Melanocyte of skin (primary cell): ENCODE results near the gene DQX1. TPM values are rescaled to one million over a fixed set of nuclear protein-coding genes. Genes with fewer than 3 reads are reported as not detected.

Experiments used
- total RNA-seq, 2 donors: library from RNA; depleted of rRNA; stranded (reverse); fragments of >200 nt; gene quantifications; 2 replicates each; pipeline ENCODE4 v1.2.3, GENCODE V29; 2012

Gene DQX1, protein sequence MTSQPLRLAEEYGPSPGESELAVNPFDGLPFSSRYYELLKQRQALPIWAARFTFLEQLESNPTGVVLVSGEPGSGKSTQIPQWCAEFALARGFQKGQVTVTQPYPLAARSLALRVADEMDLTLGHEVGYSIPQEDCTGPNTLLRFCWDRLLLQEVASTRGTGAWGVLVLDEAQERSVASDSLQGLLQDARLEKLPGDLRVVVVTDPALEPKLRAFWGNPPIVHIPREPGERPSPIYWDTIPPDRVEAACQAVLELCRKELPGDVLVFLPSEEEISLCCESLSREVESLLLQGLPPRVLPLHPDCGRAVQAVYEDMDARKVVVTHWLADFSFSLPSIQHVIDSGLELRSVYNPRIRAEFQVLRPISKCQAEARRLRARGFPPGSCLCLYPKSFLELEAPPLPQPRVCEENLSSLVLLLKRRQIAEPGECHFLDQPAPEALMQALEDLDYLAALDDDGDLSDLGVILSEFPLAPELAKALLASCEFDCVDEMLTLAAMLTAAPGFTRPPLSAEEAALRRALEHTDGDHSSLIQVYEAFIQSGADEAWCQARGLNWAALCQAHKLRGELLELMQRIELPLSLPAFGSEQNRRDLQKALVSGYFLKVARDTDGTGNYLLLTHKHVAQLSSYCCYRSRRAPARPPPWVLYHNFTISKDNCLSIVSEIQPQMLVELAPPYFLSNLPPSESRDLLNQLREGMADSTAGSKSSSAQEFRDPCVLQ
- total RNA-seq, result under 1 TPM in 1 of 2 donors, not detected in 1; 0.33 TPM

GRCh38 chr2:74525717-74526648, at the start of gene DQX1:
DQX1 (minus strand) TSS chr2:74526231; CDS start chr2:74525729, 502 bp downstream.

DNA sequence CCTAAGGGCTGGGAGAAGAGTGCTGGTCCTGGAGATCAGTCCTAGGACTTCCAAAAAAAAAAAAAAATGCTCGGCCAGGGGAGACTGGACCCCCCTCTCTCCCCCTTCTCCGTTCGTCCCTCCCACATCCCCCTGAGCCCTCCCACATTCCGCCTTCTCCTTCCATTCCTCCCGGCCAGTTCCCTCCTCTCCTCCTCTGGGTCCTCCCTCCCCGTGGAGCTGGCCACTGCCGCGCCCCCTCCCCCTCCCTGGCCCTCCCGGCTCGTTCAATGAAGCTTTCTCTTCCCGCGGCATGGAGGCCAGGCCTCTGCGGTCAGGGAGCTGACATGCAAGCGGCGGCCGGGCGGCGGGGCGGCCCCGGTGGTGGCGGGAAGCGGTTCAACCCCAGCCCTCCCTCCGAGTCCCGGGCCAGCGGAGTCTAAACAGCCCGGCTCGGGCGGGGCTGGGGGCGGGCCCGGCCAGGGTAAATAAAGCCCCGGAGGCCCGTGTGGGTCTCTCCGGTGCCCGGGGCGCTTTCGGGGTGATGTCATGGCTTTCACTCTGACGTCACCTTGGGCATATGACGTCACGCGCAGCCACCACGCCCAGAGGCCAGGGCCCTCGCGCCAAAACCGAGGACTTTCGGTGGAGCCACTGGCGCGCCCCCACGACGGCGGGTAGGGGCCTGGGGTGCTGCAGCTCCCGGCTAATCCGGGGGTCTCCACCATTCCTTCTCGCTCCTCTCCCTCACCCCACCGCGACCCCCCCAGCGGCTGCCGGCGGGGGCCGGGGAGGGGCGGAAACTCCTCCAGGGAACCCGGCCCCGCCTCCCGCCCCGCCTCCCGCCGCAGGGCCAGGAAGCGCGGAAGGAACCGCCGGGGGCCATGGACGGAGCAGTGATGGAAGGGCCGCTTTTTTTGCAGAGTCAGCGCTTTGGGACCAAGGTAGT, 28.1 kb upstream of the DQX1 start, which contains the start of the genes DOK1 and LOXL3:
DOK1 (plus strand) TSS at position 829 of the 928 bp plus-strand sequence; CDS start at position 864, 35 bp downstream.
LOXL3 (minus strand) TSS at position 51 of the 928 bp plus-strand sequence. CDS start 1,308 bp downstream, outside the sequence.

GRCh38 chr2:74529357-74530238, 3.6 kb upstream of the DQX1 start, which contains the start of the genes AUP1 and HTRA2:
AUP1 (minus strand) TSS chr2:74529706; CDS start chr2:74529629, 77 bp downstream.
HTRA2 (plus strand) TSS chr2:74529933; CDS start chr2:74530007, 74 bp downstream.

DNA sequence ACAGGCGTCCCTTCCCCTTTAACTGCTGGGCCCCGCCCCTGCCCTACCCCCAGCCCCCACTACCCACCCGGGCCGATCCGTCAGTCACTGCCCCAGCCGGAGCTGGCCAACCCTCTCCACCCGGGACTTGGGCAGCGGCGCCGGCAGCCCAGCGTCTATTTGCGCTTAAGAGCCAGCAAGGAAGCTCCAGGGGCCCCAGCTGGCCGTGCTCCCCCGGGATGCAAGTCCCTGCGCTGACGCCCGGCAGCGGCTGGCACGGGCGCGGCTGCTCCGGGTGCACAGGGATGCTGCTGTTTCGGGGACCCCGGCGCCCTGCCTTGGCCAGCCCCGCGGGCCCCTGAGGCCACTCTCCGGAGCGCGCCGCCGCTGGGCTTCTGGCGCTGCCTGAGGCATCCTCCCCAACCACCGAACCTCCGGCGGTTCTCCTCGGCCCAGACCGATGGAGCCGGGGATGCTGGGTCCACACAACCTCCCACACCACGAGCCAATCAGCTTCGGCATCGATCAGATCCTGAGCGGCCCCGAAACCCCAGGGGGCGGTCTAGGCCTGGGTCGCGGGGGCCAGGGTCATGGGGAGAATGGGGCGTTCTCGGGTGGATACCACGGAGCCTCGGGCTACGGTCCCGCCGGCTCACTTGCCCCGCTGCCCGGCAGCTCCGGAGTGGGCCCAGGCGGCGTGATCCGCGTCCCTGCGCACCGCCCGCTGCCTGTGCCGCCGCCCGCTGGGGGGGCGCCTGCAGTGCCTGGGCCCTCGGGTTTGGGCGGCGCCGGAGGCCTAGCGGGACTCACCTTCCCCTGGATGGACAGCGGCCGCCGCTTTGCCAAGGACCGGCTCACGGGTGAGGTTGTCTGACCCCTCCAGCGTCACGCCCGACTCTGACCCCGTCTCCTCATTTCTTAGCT, 11.4 kb downstream of the DQX1 start, which contains the start of gene TLX2:
TLX2 (plus strand) TSS at position 83 of the 903 bp plus-strand sequence; CDS start at position 440, 357 bp downstream.

DNA sequence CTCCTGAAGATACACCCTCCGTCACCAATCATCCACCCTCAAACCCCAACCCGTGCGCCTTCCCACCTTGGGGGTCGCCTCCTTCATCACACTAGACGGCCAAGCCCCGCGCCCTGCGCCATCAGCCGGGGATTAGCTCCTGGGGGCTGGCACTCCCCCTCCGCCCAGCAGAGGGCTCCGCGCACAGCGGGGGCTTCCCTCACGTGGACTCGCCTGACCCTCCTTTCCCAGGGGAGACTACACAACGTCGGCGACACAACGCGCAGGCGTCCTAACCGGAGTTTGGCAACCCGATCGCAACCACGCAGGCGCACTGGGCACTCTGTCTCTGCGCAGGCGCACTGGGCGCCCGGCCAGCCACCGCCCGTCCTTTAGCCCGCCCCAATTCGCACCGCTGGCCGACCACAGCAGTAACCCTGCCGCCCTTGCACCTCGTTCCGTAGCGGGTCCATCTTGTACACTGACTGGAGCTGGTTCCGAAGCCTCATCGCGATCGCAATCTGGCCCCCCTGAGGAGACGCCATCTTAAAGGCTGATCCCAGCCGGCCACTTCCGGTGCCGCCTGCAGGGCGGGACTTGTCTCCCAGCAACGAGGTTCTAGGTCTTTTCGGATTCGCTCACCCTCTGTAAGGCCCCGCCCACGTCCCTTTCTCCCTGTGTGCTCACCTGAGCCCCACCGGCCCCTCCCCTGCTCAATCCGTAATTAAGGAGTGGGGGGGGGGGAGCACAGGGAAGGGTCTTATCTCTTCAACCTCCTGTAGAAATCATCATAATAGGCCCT, 18.7 kb downstream of the DQX1 start, which contains the start of gene PCGF1:
PCGF1 (minus strand) TSS at position 551 of the 781 bp plus-strand sequence; CDS start at position 524, 27 bp downstream.

DNA sequence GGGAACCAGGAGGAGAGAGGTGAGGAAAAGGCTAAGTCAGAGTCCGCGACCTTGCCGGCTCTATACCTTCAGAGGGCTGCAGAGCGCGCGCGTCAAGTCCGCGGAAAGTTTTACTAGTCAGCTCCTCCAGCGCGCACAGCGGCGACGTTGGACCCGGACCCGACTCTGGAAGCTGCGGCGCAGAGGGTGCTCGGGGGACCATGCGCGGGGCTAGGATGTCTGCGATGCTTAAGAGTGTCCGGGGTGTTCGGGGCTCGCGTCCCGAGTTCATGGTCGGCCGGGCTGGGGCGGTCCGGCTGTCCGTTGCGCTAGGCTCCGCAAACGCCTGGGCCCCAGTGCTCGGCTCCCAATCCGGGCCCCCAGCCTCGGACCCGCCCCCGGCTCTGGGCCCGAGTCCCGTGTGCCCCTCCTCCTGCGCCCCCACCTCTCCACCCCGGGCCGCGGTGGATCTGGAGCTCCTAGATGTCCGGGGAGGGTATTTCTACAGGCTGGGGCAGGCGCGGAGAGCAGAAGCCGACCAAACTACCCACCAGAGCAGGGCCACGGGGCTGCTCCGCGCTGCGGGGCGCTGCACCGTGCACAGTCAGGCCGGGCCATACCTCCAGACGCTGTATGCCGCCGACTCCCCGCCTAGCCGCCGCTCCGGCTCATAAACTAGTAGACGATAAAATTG, 26.6 kb downstream of the DQX1 start, which contains the start of gene LBX2:
LBX2 (minus strand) TSS at position 337 of the 673 bp plus-strand sequence; CDS start at position 271, 66 bp downstream.

GRCh38 chr2:74482801-74483674, 43.0 kb downstream of the DQX1 start, which contains the start of the genes CCDC142 and TTC31:
CCDC142 (minus strand) TSS chr2:74482998; CDS start chr2:74482837, 161 bp downstream.
TTC31 (plus strand) TSS chr2:74483081; CDS start chr2:74483096, 15 bp downstream.

DNA sequence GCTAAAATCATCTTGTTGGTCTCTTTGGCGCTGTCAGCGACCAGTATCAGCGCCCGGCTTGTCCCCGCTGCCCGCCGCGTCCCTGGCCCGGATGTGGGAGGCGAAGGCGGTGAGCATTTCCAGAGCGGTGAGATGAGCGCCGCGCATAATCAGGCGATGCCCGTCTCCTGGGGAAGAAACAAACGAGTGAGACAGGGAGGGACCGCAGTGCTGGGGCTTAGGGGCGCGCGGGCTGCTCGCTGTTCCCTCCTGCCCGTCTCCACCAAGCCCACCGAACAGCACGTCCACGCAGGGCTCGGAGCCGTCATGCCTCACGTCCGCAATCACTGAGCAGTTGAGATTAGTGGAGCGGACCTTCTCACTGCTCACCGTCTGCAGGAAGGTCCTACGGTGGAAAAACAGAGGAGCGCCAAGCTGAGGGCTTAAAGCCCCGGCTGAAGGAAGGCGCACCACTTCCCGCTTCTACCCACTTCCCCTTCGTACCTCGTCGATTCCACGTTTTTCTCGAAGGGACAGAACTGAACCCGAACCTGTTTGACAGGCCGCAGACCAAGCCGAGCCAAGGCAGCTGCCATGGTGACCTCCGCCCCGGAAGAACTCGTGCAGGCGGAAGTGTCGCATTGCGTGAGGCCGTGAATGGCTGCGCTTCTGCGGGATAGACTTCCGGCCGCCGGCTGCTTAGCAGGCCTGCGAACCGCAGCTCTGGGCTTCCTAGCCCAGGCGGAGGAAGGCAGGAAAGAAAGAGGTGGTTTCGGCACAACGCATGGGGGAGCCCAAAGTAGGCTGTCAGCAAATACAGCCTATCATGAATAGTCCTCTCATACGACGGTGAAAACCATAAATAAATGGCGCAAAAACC, 53.7 kb downstream of the DQX1 start, which contains the start of gene MRPL53:
MRPL53 (minus strand) TSS at position 595 of the 859 bp plus-strand sequence; CDS start at position 575, 20 bp downstream.

Other genes starting within 250 kb of the DQX1 start
- 1 to 10 TPM in 1 of 2 donors, under 1 TPM in 1; 1.00 to 1.4 TPM for gene SLC4A5, start 182.8 kb downstream of the DQX1 start, total RNA-seq
- gene DCTN1, start 145.9 kb downstream of the DQX1 start, total RNA-seq, result 10 to 100 TPM; 88.9 to 90.5 TPM
- 1 to 10 TPM in 1 of 2 donors, under 1 TPM in 1; 1.00 to 1.7 TPM for gene C2orf81, start 104.6 kb downstream of the DQX1 start, total RNA-seq
- 10 to 100 TPM; 33.0 to 40.0 TPM for gene WDR54, start 104.5 kb downstream of the DQX1 start, total RNA-seq
- gene RTKN, start 84.3 kb downstream of the DQX1 start, total RNA-seq, result 10 to 100 TPM; 40.3 to 41.6 TPM
- gene INO80B, start 71.1 kb downstream of the DQX1 start, total RNA-seq, result 1 to 10 TPM; 6.5 to 8.3 TPM
- 10 to 100 TPM; 23.6 to 31.3 TPM for gene WBP1, start 67.8 kb downstream of the DQX1 start, total RNA-seq
- 10 to 100 TPM; 39.9 to 42.6 TPM for gene MOGS, start 60.8 kb downstream of the DQX1 start, total RNA-seq
- 10 to 100 TPM; 22.0 to 22.7 TPM for gene MRPL53, start 53.6 kb downstream of the DQX1 start, total RNA-seq
- gene CCDC142, start 43.2 kb downstream of the DQX1 start, total RNA-seq, result 10 to 100 TPM; 22.6 to 24.1 TPM
- gene TTC31, start 43.1 kb downstream of the DQX1 start, total RNA-seq, result 10 to 100 TPM; 14.1 to 16.7 TPM
- 1 to 10 TPM; 2.0 to 4.1 TPM for gene LBX2, start 26.6 kb downstream of the DQX1 start, total RNA-seq
- 10 to 100 TPM; 16.9 to 23.6 TPM for gene PCGF1, start 18.5 kb downstream of the DQX1 start, total RNA-seq
- not detected for gene TLX2, start 11.8 kb downstream of the DQX1 start, total RNA-seq
- gene AUP1, start 3.5 kb upstream of the DQX1 start, total RNA-seq, result 100 to 1,000 TPM; 156 to 195 TPM
- 10 to 100 TPM; 33.7 to 39.0 TPM for gene HTRA2, start 3.7 kb upstream of the DQX1 start, total RNA-seq
- gene LOXL3, start 27.7 kb upstream of the DQX1 start, total RNA-seq, result 1 to 10 TPM; 5.2 to 6.3 TPM
- 1 to 10 TPM; 2.8 to 3.3 TPM for gene DOK1, start 28.5 kb upstream of the DQX1 start, total RNA-seq
- gene M1AP, start 122.1 kb upstream of the DQX1 start, total RNA-seq, result not detected
- 1 to 10 TPM; 4.0 to 5.9 TPM for gene SEMA4F, start 128.0 kb upstream of the DQX1 start, total RNA-seq